IMR-90 (cell line): ENCODE measurements around the gene CCL4. TPM values are rescaled to one million over a fixed set of nuclear protein-coding genes. Genes with fewer than 3 reads are reported as not detected.

Experiments used
- ATAC-seq: fragments of 200-7000 bp; cut with Tn5 transposase; 2 replicates; pipeline ENCODE4 v1.9.1; 2020; ENCODE audit warnings: low read depth, mild to moderate bottlenecking, moderate library complexity
- BruUV-seq: library from RNA; stranded (reverse); fragments of 400-500 nt; replicated peaks from 2 replicates; lab custom pipeline; 2021; lab: Mats Ljungman, UMichigan
- CTCF ChIA-PET: fragments of 300-600 bp; formaldehyde crosslinking; extraction: SDS; loops from one replicate; lab custom pipeline; 2021; ENCODE audit warnings: antibody characterized with exemption; lab: Yijun Ruan, JAX
- POLR2A ChIA-PET: fragments of 300-600 bp; sonication (Branson Sonifier 250); formaldehyde crosslinking; loops from one replicate; lab custom pipeline; 2022; ENCODE audit warnings: antibody characterized with exemption; ENCODE audit not compliant: unreplicated experiment; lab: Charles Lee
- DNase-seq: peaks from one replicate; pipeline ENCODE4 v3.0.0; 2013
- H2AFZ ChIP-seq: replicated peaks from 2 replicates; pipeline ENCODE3; 2013; ENCODE audit warnings: low read length, mild to moderate bottlenecking; ENCODE audit not compliant: poor library complexity
- H2AK5ac ChIP-seq: 2 replicates; pipeline ENCODE4 v1.6.1; 2013; ENCODE audit warnings: low read depth, low read length, inconsistent platforms
- H2AK9ac ChIP-seq: replicated peaks from 2 replicates; pipeline ENCODE3; 2013; ENCODE audit warnings: mild to moderate bottlenecking, low read depth, low read length, moderate library complexity; ENCODE audit not compliant: poor library complexity
- H2BK120ac ChIP-seq: 2 replicates; pipeline ENCODE4 v1.6.1; 2013; ENCODE audit warnings: low read depth, low read length, inconsistent platforms
- H2BK15ac ChIP-seq: 3 replicates; pipeline ENCODE4 v1.6.1; 2013; ENCODE audit warnings: low read depth, low read length, inconsistent platforms
- H2BK20ac ChIP-seq: 2 replicates; pipeline ENCODE4 v1.6.1; 2013; ENCODE audit warnings: low read depth, mild to moderate bottlenecking, inconsistent platforms, low read length, moderate library complexity
- H2BK5ac ChIP-seq: 2 replicates; pipeline ENCODE4 v1.6.1; 2013; ENCODE audit warnings: mild to moderate bottlenecking, low read depth, low read length, inconsistent platforms; ENCODE audit not compliant: poor library complexity, severe bottlenecking
- H3K14ac ChIP-seq: replicated peaks from 2 replicates; pipeline ENCODE4 v1.6.1; 2013; ENCODE audit warnings: low read depth, low read length, inconsistent platforms
- H3K18ac ChIP-seq: 2 replicates; pipeline ENCODE4 v1.6.1; 2013; ENCODE audit warnings: low read depth, low read length, control low read depth
- H3K23ac ChIP-seq: 2 replicates; pipeline ENCODE4 v1.6.1; 2013; ENCODE audit warnings: low read depth, low read length, inconsistent platforms
- H3K27ac ChIP-seq: 2 replicates; pipeline ENCODE4 v1.5.1; 2013; ENCODE audit warnings: mild to moderate bottlenecking, control low read depth, low read length; ENCODE audit not compliant: insufficient read depth
- H3K27me3 ChIP-seq: 2 replicates; pipeline ENCODE4 v1.6.1; 2013; ENCODE audit warnings: low read length; ENCODE audit not compliant: control insufficient read depth, insufficient read depth
- H3K36me3 ChIP-seq: 2 replicates; pipeline ENCODE4 v1.6.1; 2013; ENCODE audit warnings: low read length, mixed read lengths; ENCODE audit not compliant: control insufficient read depth, insufficient read depth
- H3K4ac ChIP-seq: 2 replicates; pipeline ENCODE4 v1.6.1; 2013; ENCODE audit warnings: low read depth, low read length, inconsistent platforms
- H3K4me1 ChIP-seq: 2 replicates; pipeline ENCODE4 v1.6.1; 2013; ENCODE audit warnings: low read length, mixed read lengths; ENCODE audit not compliant: control insufficient read depth, insufficient read depth
- H3K4me2 ChIP-seq: 2 replicates; pipeline ENCODE4 v1.6.1; 2013; ENCODE audit warnings: low read depth, mild to moderate bottlenecking, control low read depth, low read length, moderate library complexity
- H3K4me3 ChIP-seq: 2 replicates; pipeline ENCODE4 v1.5.1; 2013; ENCODE audit warnings: low read depth, mild to moderate bottlenecking, control low read depth, low read length, moderate library complexity; ENCODE audit not compliant: insufficient read depth
- H3K56ac ChIP-seq: 2 replicates; pipeline ENCODE4 v1.6.1; 2013; ENCODE audit warnings: low read length, inconsistent platforms; ENCODE audit not compliant: insufficient read depth; ENCODE audit errors: extremely low read depth
- H3K79me1 ChIP-seq, 2 experiments: 2 replicates each; pipeline ENCODE4 v1.6.1; 2013; ENCODE audit warnings: low read length in 2 of 2, inconsistent platforms in 1 of 2, low read depth in 1 of 2
- H3K9ac ChIP-seq: 2 replicates; pipeline ENCODE4 v1.6.1; 2013; ENCODE audit warnings: low read depth, low read length, control low read depth
- H3K9me1 ChIP-seq: 2 replicates; pipeline ENCODE4 v1.6.1; 2013; ENCODE audit warnings: low read length, inconsistent platforms; ENCODE audit not compliant: insufficient read depth
- H3K9me3 ChIP-seq: 2 replicates; pipeline ENCODE4 v1.6.1; 2013; ENCODE audit warnings: low read length; ENCODE audit not compliant: control insufficient read depth, insufficient read depth
- H4K20me1 ChIP-seq: 2 replicates; pipeline ENCODE4 v1.6.1; 2013; ENCODE audit warnings: low read length, inconsistent platforms; ENCODE audit not compliant: insufficient read depth
- H4K5ac ChIP-seq: 2 replicates; pipeline ENCODE4 v1.6.1; 2013; ENCODE audit warnings: mild to moderate bottlenecking, low read depth, low read length, control low read depth
- H4K8ac ChIP-seq, 2 experiments: 2 replicates each; pipeline ENCODE4 v1.6.1; 2013; ENCODE audit warnings: low read depth in 2 of 2, low read length in 2 of 2, control low read depth in 1 of 2, inconsistent platforms in 1 of 2
- H4K91ac ChIP-seq: 2 replicates; pipeline ENCODE4 v1.6.1; 2013; ENCODE audit warnings: low read depth, low read length, inconsistent platforms; ENCODE audit not compliant: insufficient read depth
- BHLHE40 ChIP-seq: fragments of 150-350 bp; IDR thresholded peaks from 2 replicates; pipeline ENCODE4 v1.6.1; 2016; ENCODE audit warnings: mild to moderate bottlenecking, low read depth, low read length
- NFE2L2 ChIP-seq: fragments of 150-350 bp; IDR thresholded peaks from 2 replicates; pipeline ENCODE4 v1.6.1; 2016; ENCODE audit warnings: low read depth, mild to moderate bottlenecking, low read length
- WGBS, 2 experiments: methylation state at CpG; one replicate each; pipeline versions ENCODE4 v1.1.5 to v1.1.7; 2013; ENCODE audit warnings: missing lambda C conversion rate in 2 of 2; ENCODE audit not compliant: insufficient read length in 1 of 2; ENCODE audit errors: extremely low coverage in 2 of 2; 5-methylcytosine and 5-hydroxymethylcytosine counted together
- dilution Hi-C: fragments of 300-500 bp; cut with HindIII; formaldehyde crosslinking; loops from one replicate; pipeline ENCODE4 v1.14.3; 2018; ENCODE audit warnings: low sequenced_read_pairs; ENCODE audit not compliant: unreplicated experiment
- in situ Hi-C: fragments of 300-500 bp; cut with MboI; formaldehyde crosslinking; loops from 3 replicates; pipeline ENCODE4 v1.14.3; 2019; ENCODE audit warnings: low sequenced_read_pairs, inconsistent platforms, mixed read lengths
- intact Hi-C: fragments of 100-400 bp; cut with micrococcal nuclease; formaldehyde crosslinking; loops from 2 replicates; pipeline ENCODE4 v1.10.0; 2022
- polyA plus RNA-seq, 3 experiments: library from polyadenylated mRNA; depleted of rRNA; stranded (reverse); fragments of >200 nt; gene quantifications; 2 replicates each; pipeline ENCODE4 v1.2.3, GENCODE V29; 2012; ENCODE audit warnings: low replicate concordance in 1 of 3
- total RNA-seq: library from RNA; depleted of rRNA; stranded (reverse); fragments of >200 nt; gene quantifications from 2 replicates; pipeline ENCODE4 v1.2.3, GENCODE V29; 2012

The CCL4 gene
- total and polyA plus RNA-seq, 2 of the 4 experiments (the other 2 are of a cell fraction) = not detected

DNA sequence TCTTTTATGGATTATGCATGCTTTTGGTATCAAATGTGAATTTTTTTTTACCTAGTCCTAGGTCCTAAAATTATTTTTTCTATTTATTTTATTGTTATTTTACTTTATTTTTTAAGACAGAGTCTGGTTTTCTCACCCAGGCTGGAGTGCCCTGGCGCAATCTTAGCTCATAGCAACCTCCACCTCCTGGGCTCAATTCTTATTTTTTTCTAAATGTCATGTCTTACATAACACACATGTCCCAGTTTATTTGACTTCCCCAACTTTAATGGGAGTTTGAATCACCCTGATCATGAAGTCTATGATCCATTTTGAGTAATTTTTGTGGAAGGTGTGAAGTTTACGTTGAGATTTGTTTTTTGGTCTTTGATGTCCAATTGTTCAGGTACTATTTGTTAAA lies 42.8 kb upstream of the CCL4 start:
- no peak overlapping the region for H3K4me2 ChIP-seq
- no peak overlapping the region for H3K23ac ChIP-seq
- H3K9me3 ChIP-seq = no peaks in the 10 kb centered on the region
- no peak overlapping the region for H2BK20ac ChIP-seq
- H2BK5ac ChIP-seq = no peak overlapping the region
- H3K56ac ChIP-seq = no peak overlapping the region
- no peak overlapping the region for H2AK9ac ChIP-seq
- H3K9ac ChIP-seq = no peak overlapping the region
- no peaks in the 10 kb centered on the region for H3K4me1 ChIP-seq
- no peak overlapping the region for H3K27ac ChIP-seq
- H4K20me1 ChIP-seq = no peaks in the 10 kb centered on the region
- DNase-seq = no peak
- H2BK15ac ChIP-seq = no peak overlapping the region
- no peak overlapping the region for H3K14ac ChIP-seq
- no peak overlapping the region for H4K91ac ChIP-seq
- no peak for ATAC-seq
- dilution Hi-C loops = no loop called here
- H4K8ac ChIP-seq = no peak overlapping the region
- intact Hi-C loops = loop anchor here (10.0 kb wide), 1 partner anchor 84 kb away; no protein-coding TSS in a partner anchor
- H2AK5ac ChIP-seq = no peak overlapping the region
- no peak overlapping the region for H3K18ac ChIP-seq
- H3K79me1 ChIP-seq = no peaks in the 10 kb centered on the region
- no peak overlapping the region for H3K4ac ChIP-seq
- H3K4me3 ChIP-seq = no peak overlapping the region
- no CpG with 5 or more reads among the region's 2 CpGs for whole genome bisulfite sequencing, 2 experiments
- no peaks in the 10 kb centered on the region for H3K36me3 ChIP-seq
- no peak overlapping the region for H2BK120ac ChIP-seq
- no peaks in the 10 kb centered on the region for H3K27me3 ChIP-seq
- CTCF ChIA-PET = no interaction called here
- POLR2A ChIA-PET = no interaction called here
- no peak overlapping the region for H2AFZ ChIP-seq
- H3K9me1 ChIP-seq = no peaks in the 10 kb centered on the region
- no TSS peak for BruUV-seq
- no peak for TF ChIP-seq BHLHE40
- no peak for TF ChIP-seq NFE2L2
- in situ Hi-C loops = no loop called here
- H4K5ac ChIP-seq = no peak overlapping the region
